Measurements from ENCODE around the gene NFIL3.

- TF ChIP-seq, protein P1, sequence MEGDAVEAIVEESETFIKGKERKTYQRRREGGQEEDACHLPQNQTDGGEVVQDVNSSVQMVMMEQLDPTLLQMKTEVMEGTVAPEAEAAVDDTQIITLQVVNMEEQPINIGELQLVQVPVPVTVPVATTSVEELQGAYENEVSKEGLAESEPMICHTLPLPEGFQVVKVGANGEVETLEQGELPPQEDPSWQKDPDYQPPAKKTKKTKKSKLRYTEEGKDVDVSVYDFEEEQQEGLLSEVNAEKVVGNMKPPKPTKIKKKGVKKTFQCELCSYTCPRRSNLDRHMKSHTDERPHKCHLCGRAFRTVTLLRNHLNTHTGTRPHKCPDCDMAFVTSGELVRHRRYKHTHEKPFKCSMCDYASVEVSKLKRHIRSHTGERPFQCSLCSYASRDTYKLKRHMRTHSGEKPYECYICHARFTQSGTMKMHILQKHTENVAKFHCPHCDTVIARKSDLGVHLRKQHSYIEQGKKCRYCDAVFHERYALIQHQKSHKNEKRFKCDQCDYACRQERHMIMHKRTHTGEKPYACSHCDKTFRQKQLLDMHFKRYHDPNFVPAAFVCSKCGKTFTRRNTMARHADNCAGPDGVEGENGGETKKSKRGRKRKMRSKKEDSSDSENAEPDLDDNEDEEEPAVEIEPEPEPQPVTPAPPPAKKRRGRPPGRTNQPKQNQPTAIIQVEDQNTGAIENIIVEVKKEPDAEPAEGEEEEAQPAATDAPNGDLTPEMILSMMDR (IDR thresholded peaks at IDR 0.05), result no peak
- no peak for TF ChIP-seq POLR2A (IDR thresholded peaks at IDR 0.05)
These were observed 12.4 kb downstream of the NFIL3 start for GRCh38 chr9:91411096-91411771.
